Urothelium cell line (cell line): ENCODE data around the gene B3GAT2.

ENCODE experiments used
- DNase-seq: peaks from one replicate; pipeline ENCODE4 v3.0.0; 2011; ENCODE audit warnings: low spot score, mixed read lengths
- FAIRE-seq: peaks from 2 replicates; lab custom pipeline; 2011; peaks lifted over from hg19 to GRCh38; lab: Jason Lieb, UNC

B3GAT2 gene

GRCh38 chr6:70844301-70844700 is 112.6 kb downstream of the B3GAT2 start:
- FAIRE-seq, result no peak
- no peak for DNase-seq

GRCh38 chr6:70843328-70843918 is 113.4 kb downstream of the B3GAT2 start:
- DNase-seq, result no peak
- no peak for FAIRE-seq

- FAIRE-seq (no peak), DNase-seq (no peak)
These were observed 114.3 kb downstream of the B3GAT2 start for GRCh38 chr6:70842541-70842940.

GRCh38 chr6:70841112-70841511 is 115.7 kb downstream of the B3GAT2 start:
- no peak for DNase-seq
- no peak for FAIRE-seq

- FAIRE-seq (no peak), DNase-seq (no peak)
These were observed 117.3 kb downstream of the B3GAT2 start for GRCh38 chr6:70839286-70840266.

- DNase-seq (no peak), FAIRE-seq (no peak)
These were observed 118.0 kb downstream of the B3GAT2 start for GRCh38 chr6:70838907-70839285.

- no peak for FAIRE-seq
- no peak for DNase-seq
These were observed 122.3 kb downstream of the B3GAT2 start for GRCh38 chr6:70834520-70834919.

GRCh38 chr6:70831427-70831826 is 125.4 kb downstream of the B3GAT2 start:
- no peak for FAIRE-seq

GRCh38 chr6:70823651-70824050 is 133.2 kb downstream of the B3GAT2 start:
- DNase-seq, result no peak
- no peak for FAIRE-seq

More at GRCh38 chr6:70831427-70831826, 125.4 kb downstream of the B3GAT2 start:
- DNase-seq, result no peak

- DNase-seq, result no peak
- no peak for FAIRE-seq
These were observed 135.1 kb downstream of the B3GAT2 start for GRCh38 chr6:70821751-70822150.

GRCh38 chr6:70820778-70821177 is 136.1 kb downstream of the B3GAT2 start:
- FAIRE-seq, result no peak

GRCh38 chr6:70819646-70820045 is 137.2 kb downstream of the B3GAT2 start:
- DNase-seq (no peak), FAIRE-seq (no peak)

More at GRCh38 chr6:70820778-70821177, 136.1 kb downstream of the B3GAT2 start:
- no peak for DNase-seq

- FAIRE-seq, result no peak
These were observed 143.0 kb downstream of the B3GAT2 start for GRCh38 chr6:70813885-70814284.

GRCh38 chr6:70811788-70812187 is 145.1 kb downstream of the B3GAT2 start:
- DNase-seq (no peak), FAIRE-seq (no peak)

More at GRCh38 chr6:70813885-70814284, 143.0 kb downstream of the B3GAT2 start:
- no peak for DNase-seq
